ENCODE measurements around the gene ACTN4.

ACTN4 gene

GRCh38 chr19:38679839-38680238 is 32.4 kb downstream of the ACTN4 start:
- no peak for DNase-seq

- DNase-seq: no peak
These were observed 34.9 kb downstream of the ACTN4 start for GRCh38 chr19:38682195-38682867.

GRCh38 chr19:38682872-38683392 is 35.5 kb downstream of the ACTN4 start:
- DNase-seq: no peak

GRCh38 chr19:38683393-38684077 is 36.1 kb downstream of the ACTN4 start:
- DNase-seq: peak; percentile 90

- no peak for DNase-seq
These were observed 36.8 kb downstream of the ACTN4 start for GRCh38 chr19:38684078-38684861.

- no peak for DNase-seq
These were observed 37.6 kb downstream of the ACTN4 start for GRCh38 chr19:38684862-38685665.

GRCh38 chr19:38685666-38686529 is 38.4 kb downstream of the ACTN4 start:
- no peak for DNase-seq

- no peak for DNase-seq
These were observed 39.1 kb downstream of the ACTN4 start for GRCh38 chr19:38686530-38686888.

GRCh38 chr19:38687837-38688378 is 40.5 kb downstream of the ACTN4 start:
- DNase-seq: no peak

GRCh38 chr19:38690146-38690545 is 42.7 kb downstream of the ACTN4 start:
- no peak for DNase-seq

- no peak for DNase-seq
These were observed 43.4 kb downstream of the ACTN4 start for GRCh38 chr19:38690832-38691231.

- no peak for DNase-seq
These were observed 44.5 kb downstream of the ACTN4 start for GRCh38 chr19:38691938-38692457.

- no peak for DNase-seq
These were observed 45.3 kb downstream of the ACTN4 start for GRCh38 chr19:38692458-38693379.

- peak; percentile 97 for DNase-seq
These were observed 46.2 kb downstream of the ACTN4 start for GRCh38 chr19:38693380-38694223.

- DNase-seq: no peak
These were observed 47.9 kb downstream of the ACTN4 start for GRCh38 chr19:38695317-38695683.

GRCh38 chr19:38695832-38696728 is 48.6 kb downstream of the ACTN4 start:
- no peak for DNase-seq

GRCh38 chr19:38696729-38697055 is 49.2 kb downstream of the ACTN4 start:
- no peak for DNase-seq

GRCh38 chr19:38697197-38697596 is 49.7 kb downstream of the ACTN4 start:
- no peak for DNase-seq

Data from 8988T (cell line).